Measurements from ENCODE around the gene PSRC1. TPM values are rescaled to one million over a fixed set of nuclear protein-coding genes. Genes with fewer than 3 reads are reported as not detected.
A peak's percentile ranks its signal among the peaks of the same experiment; 100 is the strongest.

The PSRC1 gene
- total RNA-seq, 5 donors from 2014 or later (not counting 1 experiment from before 2014, with no cell fraction given) = 0.35 to 1.6 (median 0.72) TPM

DNA sequence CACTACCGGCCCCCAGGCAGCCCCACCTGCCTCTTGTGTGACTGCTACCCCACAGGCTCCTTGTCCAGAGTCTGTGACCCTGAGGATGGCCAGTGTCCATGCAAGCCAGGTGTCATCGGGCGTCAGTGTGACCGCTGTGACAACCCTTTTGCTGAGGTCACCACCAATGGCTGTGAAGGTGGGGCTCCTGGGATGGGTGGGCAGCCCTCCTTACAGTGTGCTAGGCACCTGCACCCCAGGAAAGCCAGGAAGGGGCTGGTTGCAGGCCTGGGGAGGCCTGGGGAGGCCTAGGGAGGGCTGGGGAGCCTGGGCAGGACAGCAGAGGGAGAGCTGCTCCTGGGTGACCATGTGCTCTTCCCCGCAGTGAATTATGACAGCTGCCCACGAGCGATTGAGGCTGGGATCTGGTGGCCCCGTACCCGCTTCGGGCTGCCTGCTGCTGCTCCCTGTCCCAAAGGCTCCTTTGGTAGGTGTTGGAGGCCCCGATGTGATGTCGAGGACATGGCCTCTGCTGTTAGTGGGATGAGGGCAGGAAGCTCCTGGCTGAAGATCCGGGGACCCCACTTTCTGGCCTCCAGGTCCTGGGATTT is 17.1 kb downstream of the PSRC1 start:
- CTCF ChIA-PET = interaction anchor here in 1 of 2 donors (0.8 to 1.8 kb wide), 3 partner anchors 9 to 267 kb away, joined by 3 to 12 read pairs (median 5); no protein-coding TSS in a partner anchor
- peaks cover 0 to 5% of the 10 kb centered on the region in 2 experiments for H3K27me3 ChIP-seq (replicated peaks in 1 of 2; ENCODE audit: control insufficient read depth in 2 of 2, extremely low read depth in 1 of 2, insufficient read depth in 2 of 2, low read length in 1 of 2)
- DNase-seq = no peak

GRCh38 chr1:109265016-109265415 is 17.9 kb downstream of the PSRC1 start:
- no peak overlapping the region for H3K27ac Mint-ChIP-seq
- CTCF ChIA-PET = interaction anchor here in 1 of 2 donors (1.8 to 2.5 kb wide), 2 partner anchors 12 to 267 kb away, joined by 5 to 6 read pairs; no protein-coding TSS in a partner anchor
- no peak for ATAC-seq (replicated peaks in 1 of 4)

More for the DNA sequence above, 17.1 kb downstream of the PSRC1 start:
- H3K27ac ChIP-seq (ENCODE audit: low read length) = no peak overlapping the region
- ATAC-seq (replicated peaks in 1 of 4) = no peak
- WGBS (ENCODE audit: insufficient coverage) = 98% methylated on average over 10 of the region's 13 CpGs
- Mint-ChIP-seq H3K4me3 (no peak overlapping the region), H3K36me3 (peaks cover 2% of the 10 kb centered on the region), H3K27ac (no peak overlapping the region), H3K27me3 (no peaks in the 10 kb centered on the region), H3K9me3 (no peaks in the 10 kb centered on the region), H3K4me1 (peaks cover 2 to 6% (median 3%) of the 10 kb centered on the region in 3 donors)
- POLR2A ChIA-PET = no interaction called here
- H3K4me3 ChIP-seq (ENCODE audit: control insufficient read depth in 1 of 2, extremely low read depth in 1 of 2, low read length in 1 of 2) = no peak overlapping the region
- no peaks in the 10 kb centered on the region for H3K9me3 ChIP-seq
- peaks cover 0 to 10% of the 10 kb centered on the region in 2 donors for H3K36me3 ChIP-seq (ENCODE audit: control insufficient read depth in 2 of 2, extremely low read depth in 1 of 2, insufficient read depth in 1 of 2, low read length in 1 of 2)
- H3K4me1 ChIP-seq (ENCODE audit: control insufficient read depth in 1 of 2, extremely low read depth in 1 of 2, insufficient read depth in 2 of 2, low read length in 2 of 2) = peaks cover 0 to 7% of the 10 kb centered on the region in 2 experiments

GRCh38 chr1:109264379-109264755 is 18.6 kb downstream of the PSRC1 start:
- Histone ChIP-seq H3K36me3 (ENCODE audit: control insufficient read depth in 2 of 2, extremely low read depth in 1 of 2, insufficient read depth in 1 of 2, low read length in 1 of 2) (peaks cover 0 to 7% of the 10 kb centered on the region in 2 donors), H3K9me3 (no peaks in the 10 kb centered on the region), H3K4me1 (ENCODE audit: control insufficient read depth in 1 of 2, extremely low read depth in 1 of 2, insufficient read depth in 2 of 2, low read length in 2 of 2) (peaks cover 0 to 7% of the 10 kb centered on the region in 2 experiments), H3K27me3 (replicated peaks in 1 of 2; ENCODE audit: control insufficient read depth in 2 of 2, extremely low read depth in 1 of 2, insufficient read depth in 2 of 2, low read length in 1 of 2) (peaks cover 0 to 5% of the 10 kb centered on the region in 2 experiments), H3K27ac (ENCODE audit: low read length) (no peak overlapping the region), H3K4me3 (ENCODE audit: control insufficient read depth in 1 of 2, extremely low read depth in 1 of 2, low read length in 1 of 2) (no peak overlapping the region)
- peaks cover 2% of the 10 kb centered on the region for H3K36me3 Mint-ChIP-seq
- H3K4me3 Mint-ChIP-seq = no peak overlapping the region
- WGBS (ENCODE audit: insufficient coverage) = 60% methylated on average over 9 of the region's 9 CpGs
- no peaks in the 10 kb centered on the region for H3K27me3 Mint-ChIP-seq
- DNase-seq (no peak), ATAC-seq (replicated peaks in 1 of 4) (no peak)
- H3K9me3 Mint-ChIP-seq = no peaks in the 10 kb centered on the region
- no peak overlapping the region for H3K27ac Mint-ChIP-seq
- ChIA-PET POLR2A (no interaction called here), CTCF (interaction anchor here in 1 of 2 donors (1.8 to 2.5 kb wide), 2 partner anchors 12 to 268 kb away, joined by 5 to 6 read pairs; no protein-coding TSS in a partner anchor)
- peaks cover 2 to 6% (median 3%) of the 10 kb centered on the region in 3 donors for H3K4me1 Mint-ChIP-seq

More at GRCh38 chr1:109265016-109265415, 17.9 kb downstream of the PSRC1 start:
- Histone ChIP-seq H3K4me3 (ENCODE audit: control insufficient read depth in 1 of 2, extremely low read depth in 1 of 2, low read length in 1 of 2) (no peak overlapping the region), H3K27ac (ENCODE audit: low read length) (no peak overlapping the region), H3K27me3 (replicated peaks in 1 of 2; ENCODE audit: control insufficient read depth in 2 of 2, extremely low read depth in 1 of 2, insufficient read depth in 2 of 2, low read length in 1 of 2) (peaks cover 0 to 5% of the 10 kb centered on the region in 2 experiments), H3K9me3 (no peaks in the 10 kb centered on the region), H3K4me1 (ENCODE audit: control insufficient read depth in 1 of 2, extremely low read depth in 1 of 2, insufficient read depth in 2 of 2, low read length in 2 of 2) (peaks cover 0 to 7% of the 10 kb centered on the region in 2 experiments), H3K36me3 (ENCODE audit: control insufficient read depth in 2 of 2, extremely low read depth in 1 of 2, insufficient read depth in 1 of 2, low read length in 1 of 2) (peaks cover 0 to 6% of the 10 kb centered on the region in 2 donors)
- Mint-ChIP-seq H3K4me3 (no peak overlapping the region), H3K9me3 (no peaks in the 10 kb centered on the region), H3K27me3 (no peaks in the 10 kb centered on the region), H3K36me3 (peaks cover 2% of the 10 kb centered on the region), H3K4me1 (peaks cover 2 to 6% (median 3%) of the 10 kb centered on the region in 3 donors)
- POLR2A ChIA-PET = no interaction called here
- 72% methylated on average over 4 of the region's 4 CpGs for WGBS (ENCODE audit: insufficient coverage)
- no peak for DNase-seq

DNA sequence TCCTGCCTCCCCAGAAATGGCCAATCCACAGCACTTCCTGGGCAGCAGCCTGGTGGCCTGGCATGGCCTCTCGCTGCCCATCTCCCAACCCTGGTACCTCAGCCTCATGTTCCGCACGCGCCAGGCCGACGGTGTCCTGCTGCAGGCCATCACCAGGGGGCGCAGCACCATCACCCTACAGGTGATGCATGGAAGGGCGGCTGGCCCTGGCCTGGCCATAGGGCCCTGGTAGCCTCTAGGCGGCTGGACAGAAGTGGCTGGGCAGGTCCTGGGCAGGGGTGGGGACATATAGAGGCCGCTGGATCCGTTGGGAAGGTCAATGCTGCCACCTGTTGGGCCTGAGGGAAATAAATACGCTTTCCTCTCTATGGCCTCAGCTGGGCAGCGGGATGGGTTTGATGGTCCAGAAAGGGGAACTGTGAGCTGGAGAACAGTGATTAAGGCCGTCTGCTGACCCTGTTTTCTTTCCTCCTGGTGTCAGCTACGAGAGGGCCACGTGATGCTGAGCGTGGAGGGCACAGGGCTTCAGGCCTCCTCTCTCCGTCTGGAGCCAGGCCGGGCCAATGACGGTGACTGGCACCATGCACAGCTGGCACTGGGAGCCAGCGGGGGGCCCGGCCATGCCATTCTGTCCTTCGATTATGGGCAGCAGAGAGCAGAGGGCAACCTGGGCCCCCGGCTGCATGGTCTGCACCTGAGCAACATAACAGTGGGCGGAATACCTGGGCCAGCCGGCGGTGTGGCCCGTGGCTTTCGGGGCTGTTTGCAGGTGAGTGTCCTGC is 19.2 kb downstream of the PSRC1 start:
- 54% methylated on average over 21 of the region's 29 CpGs for WGBS (ENCODE audit: insufficient coverage)
- peaks cover 0 to 5% of the 10 kb centered on the region in 2 experiments for H3K27me3 ChIP-seq (replicated peaks in 1 of 2; ENCODE audit: control insufficient read depth in 2 of 2, extremely low read depth in 1 of 2, insufficient read depth in 2 of 2, low read length in 1 of 2)
- H3K27me3 Mint-ChIP-seq = no peaks in the 10 kb centered on the region
- no peak overlapping the region for H3K4me3 Mint-ChIP-seq
- H3K4me1 ChIP-seq (ENCODE audit: control insufficient read depth in 1 of 2, extremely low read depth in 1 of 2, insufficient read depth in 2 of 2, low read length in 2 of 2) = peaks cover 0 to 7% of the 10 kb centered on the region in 2 experiments
- CTCF ChIA-PET = interaction anchor here in 1 of 2 donors (1.8 to 2.5 kb wide), 2 partner anchors 13 to 269 kb away, joined by 5 to 6 read pairs; no protein-coding TSS in a partner anchor
- H3K9me3 ChIP-seq = no peaks in the 10 kb centered on the region
- H3K36me3 Mint-ChIP-seq = peaks cover 2% of the 10 kb centered on the region
- peak; percentile 83 to 97 (median 86) for ATAC-seq (replicated peaks in 1 of 4)
- POLR2A ChIA-PET = no interaction called here
- H3K4me1 Mint-ChIP-seq = peaks cover 2 to 6% (median 3%) of the 10 kb centered on the region in 3 donors
- H3K36me3 ChIP-seq (ENCODE audit: control insufficient read depth in 2 of 2, extremely low read depth in 1 of 2, insufficient read depth in 1 of 2, low read length in 1 of 2) = peaks cover 0 to 8% of the 10 kb centered on the region in 2 donors
- DNase-seq = peak; percentile 36 to 85 (median 65)
- H3K27ac ChIP-seq (ENCODE audit: low read length) = no peak overlapping the region
- no peak overlapping the region for H3K4me3 ChIP-seq (ENCODE audit: control insufficient read depth in 1 of 2, extremely low read depth in 1 of 2, low read length in 1 of 2)
- no peak overlapping the region for H3K27ac Mint-ChIP-seq
- no peaks in the 10 kb centered on the region for H3K9me3 Mint-ChIP-seq

DNA sequence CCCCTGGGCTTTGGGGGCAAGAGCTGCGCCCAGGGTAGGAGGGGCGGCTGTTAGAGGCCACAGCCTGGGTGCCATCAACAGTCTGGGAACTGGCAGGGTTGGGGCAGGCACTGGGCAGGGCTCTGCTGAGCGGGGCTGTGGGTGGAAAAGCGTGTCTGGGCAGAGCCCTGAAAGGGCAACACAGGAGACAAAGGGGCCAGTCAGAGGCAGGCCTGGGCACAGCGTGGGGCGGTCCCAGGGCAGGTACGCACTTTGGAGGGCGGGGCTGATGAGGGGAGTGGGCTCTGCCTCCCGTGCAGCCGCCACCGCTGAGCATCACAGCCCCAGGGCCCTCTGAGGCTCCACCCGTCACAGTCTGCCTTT is 19.7 kb downstream of the PSRC1 start:
- H3K27ac Mint-ChIP-seq = no peak overlapping the region
- H3K4me1 ChIP-seq (ENCODE audit: control insufficient read depth in 1 of 2, extremely low read depth in 1 of 2, insufficient read depth in 2 of 2, low read length in 2 of 2) = peaks cover 0 to 7% of the 10 kb centered on the region in 2 experiments
- no peak overlapping the region for H3K4me3 ChIP-seq (ENCODE audit: control insufficient read depth in 1 of 2, extremely low read depth in 1 of 2, low read length in 1 of 2)
- no peaks in the 10 kb centered on the region for H3K9me3 ChIP-seq
- peaks cover 2 to 6% (median 3%) of the 10 kb centered on the region in 3 donors for H3K4me1 Mint-ChIP-seq
- no peak overlapping the region for H3K4me3 Mint-ChIP-seq
- ATAC-seq (replicated peaks in 1 of 4) (peak in 2 of 4 experiments; percentile 11 to 51), DNase-seq (no peak)
- POLR2A ChIA-PET = no interaction called here
- WGBS (ENCODE audit: insufficient coverage) = 68% methylated on average over 12 of the region's 12 CpGs
- peaks cover 2% of the 10 kb centered on the region for H3K36me3 Mint-ChIP-seq
- peaks cover 0 to 5% of the 10 kb centered on the region in 2 experiments for H3K27me3 ChIP-seq (replicated peaks in 1 of 2; ENCODE audit: control insufficient read depth in 2 of 2, extremely low read depth in 1 of 2, insufficient read depth in 2 of 2, low read length in 1 of 2)
- no peaks in the 10 kb centered on the region for H3K9me3 Mint-ChIP-seq
- no peaks in the 10 kb centered on the region for H3K27me3 Mint-ChIP-seq
- H3K27ac ChIP-seq (ENCODE audit: low read length) = no peak overlapping the region
- H3K36me3 ChIP-seq (ENCODE audit: control insufficient read depth in 2 of 2, extremely low read depth in 1 of 2, insufficient read depth in 1 of 2, low read length in 1 of 2) = peaks cover 0 to 4% of the 10 kb centered on the region in 2 donors
- CTCF ChIA-PET = interaction anchor here (0.8 to 2.5 kb wide), 2 partner anchors 14 to 270 kb away, joined by 5 to 6 read pairs; no protein-coding TSS in a partner anchor

All from T-cell (primary cell).